Measurements from ENCODE around the gene LMF1.

GRCh38 chr16:830871-831570, 139.8 kb downstream of the LMF1 start:
- no peak for TF ChIP-seq RAD21 (IDR thresholded peaks at IDR 0.05; ENCODE audit: low read depth)
- no peak for TF ChIP-seq CBX3 (IDR thresholded peaks at IDR 0.05; ENCODE audit: low read depth)
- no peak for TF ChIP-seq CTCF (IDR thresholded peaks at IDR 0.05 in 2 of 3, conservative IDR thresholded peaks at IDR 0.05 in 1 of 3; ENCODE audit: borderline replicate concordance in 1 of 3, insufficient read depth in 1 of 3, low read depth in 2 of 3, low read length in 2 of 3)
- no peak for TF ChIP-seq POLR2A (IDR thresholded peaks at IDR 0.05; ENCODE audit: borderline replicate concordance, extremely low read depth, insufficient read depth, insufficient read length)
- TF ChIP-seq EZH2 (IDR thresholded peaks at IDR 0.05) = no peak
- no peak for TF ChIP-seq EZH2phosphoT487 (IDR thresholded peaks at IDR 0.05; ENCODE audit: borderline replicate concordance)
- no peak for TF ChIP-seq CEBPB (IDR thresholded peaks at IDR 0.05; ENCODE audit: low read depth)
- TF ChIP-seq ELF1 (IDR thresholded peaks at IDR 0.05; ENCODE audit: borderline replicate concordance, low read depth) = no peak
- no peak for TF ChIP-seq REST (IDR thresholded peaks at IDR 0.05; ENCODE audit: low read depth)

Measured in HCT116 (cell line).